KMS-11 (cell line): ENCODE results near the gene ATP1A4.

ENCODE experiments used
- H2AFZ ChIP-seq: fragments of 200-600 bp; sonication (generic); 2 replicates; pipeline ENCODE4 v1.6.1; 2016; ENCODE audit warnings: antibody characterized with exemption, mixed run types, low read depth
- H3K27ac ChIP-seq: fragments of 200-600 bp; sonication (generic); 2 replicates; pipeline ENCODE4 v1.6.1; 2016; ENCODE audit warnings: mild to moderate bottlenecking, mixed run types
- H3K27me3 ChIP-seq: fragments of 200-600 bp; sonication (generic); 2 replicates; pipeline ENCODE4 v1.6.1; 2017; ENCODE audit warnings: mild to moderate bottlenecking, low read depth, mixed run types, moderate library complexity; ENCODE audit not compliant: insufficient read depth
- H3K36me3 ChIP-seq: fragments of 200-600 bp; sonication (generic); 2 replicates; pipeline ENCODE4 v1.6.1; 2017; ENCODE audit warnings: mild to moderate bottlenecking, mixed run types; ENCODE audit not compliant: insufficient read depth
- H3K4me1 ChIP-seq: fragments of 200-600 bp; sonication (generic); 2 replicates; pipeline ENCODE4 v1.6.1; 2016; ENCODE audit warnings: mild to moderate bottlenecking, low read depth, mixed run types; ENCODE audit not compliant: poor library complexity, severe bottlenecking
- H3K4me2 ChIP-seq: fragments of 200-600 bp; sonication (generic); 2 replicates; pipeline ENCODE4 v1.7.0; 2016; ENCODE audit warnings: mild to moderate bottlenecking, mixed run types
- H3K4me3 ChIP-seq: fragments of 200-600 bp; sonication (generic); IDR thresholded peaks from 2 replicates; pipeline ENCODE4 v1.6.1; 2017; ENCODE audit warnings: low read depth, low read length, mixed read lengths; ENCODE audit not compliant: insufficient read depth
- H3K79me2 ChIP-seq: fragments of 200-600 bp; sonication (generic); 2 replicates; pipeline ENCODE4 v1.6.1; 2016; ENCODE audit warnings: low read depth, mixed run types; ENCODE audit not compliant: insufficient read depth
- H3K9ac ChIP-seq: fragments of 200-600 bp; sonication (generic); 2 replicates; pipeline ENCODE4 v1.6.1; 2016; ENCODE audit warnings: mild to moderate bottlenecking, mixed run types
- H4K20me1 ChIP-seq: fragments of 200-600 bp; sonication (generic); 2 replicates; pipeline ENCODE4 v1.6.1; 2016; ENCODE audit warnings: mild to moderate bottlenecking, mixed run types; ENCODE audit not compliant: insufficient read depth
- CTCF ChIP-seq: fragments of 200-600 bp; sonication (generic); conservative IDR thresholded peaks from 2 replicates; pipeline ENCODE4 v1.6.1; 2017; ENCODE audit warnings: low read depth, mild to moderate bottlenecking, antibody characterized with exemption, low read length, moderate library complexity, mixed read lengths

Gene ATP1A4

GRCh38 chr1:160232911-160233310, 81.5 kb downstream of the ATP1A4 start:
- Histone ChIP-seq H3K36me3 (peaks cover 37% of the 10 kb centered on the region; the same call in 1 of the 2 replicates), H4K20me1 (no peaks in the 10 kb centered on the region), H3K4me2 (no peak overlapping the region), H3K79me2 (no peaks in the 10 kb centered on the region), H3K27ac (no peak overlapping the region), H2AFZ (no peak overlapping the region), H3K27me3 (no peaks in the 10 kb centered on the region), H3K4me1 (peaks cover 17% of the 10 kb centered on the region), H3K9ac (no peak overlapping the region), H3K4me3 (no peak overlapping the region)
- no peak for TF ChIP-seq CTCF
